C4-2B (cell line): ENCODE results near the gene TCF12.

Experiments used
- ZFX ChIP-seq: fragments of 450-650 bp; IDR thresholded peaks from 2 replicates; pipeline ENCODE4 v1.6.1; 2017
- TF ChIP-seq, protein P1 (sequence below): fragments of 450-650 bp; conservative IDR thresholded peaks from 2 replicates; pipeline ENCODE4 v1.5.1; 2017; ENCODE audit warnings: mild to moderate bottlenecking

DNA sequence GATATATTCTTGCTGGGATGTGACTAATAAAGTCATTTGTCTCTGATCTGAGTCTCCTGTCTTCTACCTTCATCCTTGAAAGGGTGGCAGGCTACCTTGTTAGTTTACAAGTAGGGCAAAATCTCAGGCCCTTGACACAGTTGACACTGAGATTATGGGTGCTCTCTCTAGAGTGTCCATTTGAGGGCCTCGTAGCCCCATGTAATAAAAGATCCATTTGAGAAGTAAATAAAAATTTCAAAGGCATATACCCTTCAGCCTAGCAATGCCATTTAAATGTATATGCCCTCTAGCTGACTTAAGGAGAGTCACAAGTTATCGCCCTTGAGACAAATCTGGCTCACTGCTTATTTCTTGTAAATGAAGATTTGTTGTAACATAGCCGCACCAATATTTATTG, 98.6 kb downstream of the TCF12 start:
- TF ChIP-seq, protein P1, sequence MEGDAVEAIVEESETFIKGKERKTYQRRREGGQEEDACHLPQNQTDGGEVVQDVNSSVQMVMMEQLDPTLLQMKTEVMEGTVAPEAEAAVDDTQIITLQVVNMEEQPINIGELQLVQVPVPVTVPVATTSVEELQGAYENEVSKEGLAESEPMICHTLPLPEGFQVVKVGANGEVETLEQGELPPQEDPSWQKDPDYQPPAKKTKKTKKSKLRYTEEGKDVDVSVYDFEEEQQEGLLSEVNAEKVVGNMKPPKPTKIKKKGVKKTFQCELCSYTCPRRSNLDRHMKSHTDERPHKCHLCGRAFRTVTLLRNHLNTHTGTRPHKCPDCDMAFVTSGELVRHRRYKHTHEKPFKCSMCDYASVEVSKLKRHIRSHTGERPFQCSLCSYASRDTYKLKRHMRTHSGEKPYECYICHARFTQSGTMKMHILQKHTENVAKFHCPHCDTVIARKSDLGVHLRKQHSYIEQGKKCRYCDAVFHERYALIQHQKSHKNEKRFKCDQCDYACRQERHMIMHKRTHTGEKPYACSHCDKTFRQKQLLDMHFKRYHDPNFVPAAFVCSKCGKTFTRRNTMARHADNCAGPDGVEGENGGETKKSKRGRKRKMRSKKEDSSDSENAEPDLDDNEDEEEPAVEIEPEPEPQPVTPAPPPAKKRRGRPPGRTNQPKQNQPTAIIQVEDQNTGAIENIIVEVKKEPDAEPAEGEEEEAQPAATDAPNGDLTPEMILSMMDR: no peak; the same call in 1 of the 2 replicates
- no peak for TF ChIP-seq ZFX
